ENCODE data around the gene LCN15. TPM values are rescaled to one million over a fixed set of nuclear protein-coding genes. Genes with fewer than 3 reads are reported as not detected.

The LCN15 gene
- total and polyA plus RNA-seq, 8 donors: not detected

DNA sequence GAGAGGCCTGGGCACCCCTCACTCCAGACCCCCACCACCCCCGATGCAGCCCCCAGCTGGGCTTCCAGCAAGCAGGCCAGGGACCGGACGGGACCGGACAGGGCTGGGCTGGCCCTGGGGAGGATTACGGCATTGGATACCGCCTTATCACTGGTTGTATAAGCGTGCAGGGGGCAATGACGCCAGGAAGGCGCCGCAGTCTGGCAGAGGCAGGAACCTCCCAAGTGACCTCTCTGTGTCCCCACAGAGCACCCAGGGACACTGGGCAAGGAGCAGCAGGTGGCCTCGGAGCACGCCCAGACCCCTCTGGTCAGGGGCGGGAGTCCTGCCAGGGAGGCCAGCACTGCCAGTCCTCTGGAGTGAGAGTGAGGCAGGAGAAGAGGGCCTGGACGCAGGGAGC is 723 bp upstream of the LCN15 start:
- TF ChIP-seq EP300 (IDR thresholded peaks at IDR 0.05) (no peak), POLR2AphosphoS5 (IDR thresholded peaks at IDR 0.05) (no peak), POLR2A (IDR thresholded peaks at IDR 0.05) (no peak)
- TF ChIP-seq, protein P1, sequence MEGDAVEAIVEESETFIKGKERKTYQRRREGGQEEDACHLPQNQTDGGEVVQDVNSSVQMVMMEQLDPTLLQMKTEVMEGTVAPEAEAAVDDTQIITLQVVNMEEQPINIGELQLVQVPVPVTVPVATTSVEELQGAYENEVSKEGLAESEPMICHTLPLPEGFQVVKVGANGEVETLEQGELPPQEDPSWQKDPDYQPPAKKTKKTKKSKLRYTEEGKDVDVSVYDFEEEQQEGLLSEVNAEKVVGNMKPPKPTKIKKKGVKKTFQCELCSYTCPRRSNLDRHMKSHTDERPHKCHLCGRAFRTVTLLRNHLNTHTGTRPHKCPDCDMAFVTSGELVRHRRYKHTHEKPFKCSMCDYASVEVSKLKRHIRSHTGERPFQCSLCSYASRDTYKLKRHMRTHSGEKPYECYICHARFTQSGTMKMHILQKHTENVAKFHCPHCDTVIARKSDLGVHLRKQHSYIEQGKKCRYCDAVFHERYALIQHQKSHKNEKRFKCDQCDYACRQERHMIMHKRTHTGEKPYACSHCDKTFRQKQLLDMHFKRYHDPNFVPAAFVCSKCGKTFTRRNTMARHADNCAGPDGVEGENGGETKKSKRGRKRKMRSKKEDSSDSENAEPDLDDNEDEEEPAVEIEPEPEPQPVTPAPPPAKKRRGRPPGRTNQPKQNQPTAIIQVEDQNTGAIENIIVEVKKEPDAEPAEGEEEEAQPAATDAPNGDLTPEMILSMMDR (IDR thresholded peaks at IDR 0.05): no peak
- Histone ChIP-seq H3K36me3 (no peaks in the 10 kb centered on the region), H3K4me3 (no peak overlapping the region), H3K27ac (no peak overlapping the region), H3K9me3 (no peaks in the 10 kb centered on the region), H3K4me1 (peaks cover 0 to 21% (median 15%) of the 10 kb centered on the region in 4 donors), H3K27me3 (peaks cover 0 to 83% (median 12%) of the 10 kb centered on the region in 3 donors)
- DNase-seq: no peak
- WGBS, 5 donors: 73 to 90% (median 79%) methylated on average over 4 to 14 of the region's 14 CpGs
- intact Hi-C loops (cut with DNase I; ENCODE audit: low total_unique reads): no loop called here

DNA sequence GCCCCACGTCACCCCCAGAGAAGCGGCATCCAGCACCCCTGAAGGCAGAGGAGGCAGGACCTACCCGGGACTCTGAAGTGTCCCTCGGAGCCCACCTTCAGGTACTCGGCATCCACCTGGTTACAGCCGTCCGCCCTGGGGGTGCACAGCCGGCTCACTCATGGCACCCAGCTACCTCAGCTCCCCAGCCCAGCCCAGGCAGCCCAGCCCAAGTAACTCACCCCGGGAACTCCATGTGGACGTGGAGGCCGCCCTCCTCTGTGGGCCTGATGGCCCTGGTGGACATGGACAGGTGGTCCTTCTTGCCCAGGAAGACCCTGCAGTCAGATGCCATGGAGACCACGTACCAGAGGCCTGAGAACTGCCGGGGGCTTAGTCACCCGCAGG is 676 bp downstream of the LCN15 start:
- peaks cover 0 to 16% (median 14%) of the 10 kb centered on the region in 4 donors for H3K4me1 ChIP-seq
- TF ChIP-seq POLR2AphosphoS5 (IDR thresholded peaks at IDR 0.05): no peak
- no peak for TF ChIP-seq POLR2A (IDR thresholded peaks at IDR 0.05)
- TF ChIP-seq, protein P1 (IDR thresholded peaks at IDR 0.05): no peak
- no peak for TF ChIP-seq EP300 (IDR thresholded peaks at IDR 0.05)
- no peak overlapping the region for H3K27ac ChIP-seq
- H3K36me3 ChIP-seq: no peaks in the 10 kb centered on the region
- no peaks in the 10 kb centered on the region for H3K9me3 ChIP-seq
- DNase-seq: no peak
- no peak overlapping the region for H3K4me3 ChIP-seq
- intact Hi-C loops (cut with DNase I; ENCODE audit: low total_unique reads): no loop called here
- WGBS, 5 donors: 77 to 92% (median 85%) methylated on average over 5 to 14 of the region's 14 CpGs
- peaks cover 0 to 88% (median 12%) of the 10 kb centered on the region in 3 donors for H3K27me3 ChIP-seq

DNA sequence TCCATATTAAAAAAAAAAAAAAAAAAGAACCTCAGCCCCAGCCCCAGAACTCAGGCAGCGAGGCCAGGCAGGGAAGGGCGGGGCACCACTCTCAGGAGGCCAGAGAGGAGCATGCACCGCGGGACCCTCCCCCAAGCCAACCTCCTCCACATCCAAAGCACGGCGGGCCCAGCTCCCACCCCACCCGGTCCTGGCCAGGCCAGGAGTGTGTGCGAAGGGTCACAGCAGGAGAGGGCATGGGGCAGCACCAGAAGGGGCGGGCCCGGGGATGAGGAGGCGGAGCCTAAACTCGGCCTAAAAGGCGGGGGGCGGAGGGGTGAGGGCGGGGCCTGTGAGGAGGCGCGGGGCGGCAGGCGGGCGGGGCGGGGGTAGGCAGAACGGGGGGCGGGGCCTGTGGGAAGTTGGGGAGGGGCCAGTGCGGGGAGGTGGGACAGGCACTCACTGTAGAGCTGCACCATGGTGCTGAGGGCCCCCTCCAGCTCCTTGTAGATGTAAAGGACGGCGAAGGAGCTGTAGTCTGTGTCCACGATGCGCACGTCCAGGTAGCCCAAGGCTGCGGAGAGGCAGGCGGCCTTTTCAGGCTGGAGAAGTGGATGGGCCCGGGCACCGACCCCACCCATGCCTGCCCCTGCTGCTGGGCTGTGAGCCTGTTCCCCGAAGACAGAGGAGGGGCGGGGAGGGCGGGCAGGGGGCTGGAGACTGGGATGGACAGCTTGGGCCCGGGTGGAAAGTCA is 1.2 kb downstream of the LCN15 start:
- no peaks in the 10 kb centered on the region for H3K36me3 ChIP-seq
- no peak overlapping the region for H3K4me3 ChIP-seq
- WGBS, 5 donors: 15 to 19% (median 18%) methylated on average over 8 to 37 of the region's 37 CpGs
- no peak overlapping the region for H3K27ac ChIP-seq
- TF ChIP-seq POLR2A (IDR thresholded peaks at IDR 0.05): no peak
- TF ChIP-seq, protein P1 (IDR thresholded peaks at IDR 0.05): no peak
- no peak for TF ChIP-seq EP300 (IDR thresholded peaks at IDR 0.05)
- TF ChIP-seq POLR2AphosphoS5 (IDR thresholded peaks at IDR 0.05): no peak
- peaks cover 0 to 16% (median 14%) of the 10 kb centered on the region in 4 donors for H3K4me1 ChIP-seq
- intact Hi-C loops (cut with DNase I; ENCODE audit: low total_unique reads): no loop called here
- peak; percentile 56 to 78 for DNase-seq
- H3K27me3 ChIP-seq: peaks cover 0 to 83% (median 12%) of the 10 kb centered on the region in 3 donors
- H3K9me3 ChIP-seq: no peaks in the 10 kb centered on the region

DNA sequence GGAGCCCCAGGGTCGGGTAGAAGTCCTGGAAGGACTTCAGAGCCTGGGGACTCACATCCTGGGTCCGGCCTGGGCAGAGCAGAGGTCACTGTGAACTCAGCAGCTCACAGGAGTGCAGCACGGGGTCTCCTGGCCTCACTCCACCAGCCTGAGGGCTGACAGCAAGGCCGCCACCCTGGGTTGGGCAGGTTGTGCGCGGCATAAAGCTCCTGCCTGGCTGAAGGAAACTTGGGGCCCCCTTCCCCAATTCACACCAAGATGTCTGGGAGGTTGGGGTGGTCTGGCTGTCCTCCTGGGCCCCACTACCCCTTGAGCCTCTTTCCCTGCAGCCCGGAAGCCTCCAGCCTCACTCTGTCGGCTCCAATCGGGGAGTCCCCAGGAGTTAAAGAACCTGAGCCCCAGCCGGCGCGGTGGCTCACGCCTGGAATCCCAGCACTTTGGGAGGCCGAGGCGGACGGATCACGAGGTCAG is 2.1 kb downstream of the LCN15 start:
- DNase-seq: no peak
- Histone ChIP-seq H3K4me1 (peaks cover 0 to 16% (median 14%) of the 10 kb centered on the region in 4 donors), H3K9me3 (no peaks in the 10 kb centered on the region), H3K4me3 (no peak overlapping the region), H3K27me3 (peaks cover 0 to 74% (median 12%) of the 10 kb centered on the region in 3 donors), H3K27ac (no peak overlapping the region), H3K36me3 (no peaks in the 10 kb centered on the region)
- 73 to 87% (median 80%) methylated on average over 11 to 17 of the region's 17 CpGs for WGBS, 5 donors
- TF ChIP-seq POLR2A (IDR thresholded peaks at IDR 0.05): no peak
- TF ChIP-seq, protein P1 (IDR thresholded peaks at IDR 0.05): no peak
- no peak for TF ChIP-seq POLR2AphosphoS5 (IDR thresholded peaks at IDR 0.05)
- intact Hi-C loops (cut with DNase I; ENCODE audit: low total_unique reads): no loop called here

All from stomach (tissue), 9 donors.